ENCODE data around the gene ZNF778. TPM values are rescaled to one million over a fixed set of nuclear protein-coding genes. Genes with fewer than 3 reads are reported as not detected.

The ZNF778 gene
- total RNA-seq, 1 experiment from 2014 or later = 1.8 TPM

- Histone ChIP-seq H3K9me3 (no peaks in the 10 kb centered on the region), H3K4me3 (no peak overlapping the region), H3K27me3 (no peaks in the 10 kb centered on the region), H3K36me3 (peaks cover 18% of the 10 kb centered on the region)
- DNase-seq = no peak
Measured at GRCh38 chr16:89274561-89275283, 57.2 kb downstream of the ZNF778 start.

GRCh38 chr16:89275284-89275584, 57.7 kb downstream of the ZNF778 start:
- no peak for DNase-seq
- Histone ChIP-seq H3K27me3 (no peaks in the 10 kb centered on the region), H3K4me3 (no peak overlapping the region), H3K36me3 (peaks cover 15% of the 10 kb centered on the region), H3K9me3 (no peaks in the 10 kb centered on the region)

DNA sequence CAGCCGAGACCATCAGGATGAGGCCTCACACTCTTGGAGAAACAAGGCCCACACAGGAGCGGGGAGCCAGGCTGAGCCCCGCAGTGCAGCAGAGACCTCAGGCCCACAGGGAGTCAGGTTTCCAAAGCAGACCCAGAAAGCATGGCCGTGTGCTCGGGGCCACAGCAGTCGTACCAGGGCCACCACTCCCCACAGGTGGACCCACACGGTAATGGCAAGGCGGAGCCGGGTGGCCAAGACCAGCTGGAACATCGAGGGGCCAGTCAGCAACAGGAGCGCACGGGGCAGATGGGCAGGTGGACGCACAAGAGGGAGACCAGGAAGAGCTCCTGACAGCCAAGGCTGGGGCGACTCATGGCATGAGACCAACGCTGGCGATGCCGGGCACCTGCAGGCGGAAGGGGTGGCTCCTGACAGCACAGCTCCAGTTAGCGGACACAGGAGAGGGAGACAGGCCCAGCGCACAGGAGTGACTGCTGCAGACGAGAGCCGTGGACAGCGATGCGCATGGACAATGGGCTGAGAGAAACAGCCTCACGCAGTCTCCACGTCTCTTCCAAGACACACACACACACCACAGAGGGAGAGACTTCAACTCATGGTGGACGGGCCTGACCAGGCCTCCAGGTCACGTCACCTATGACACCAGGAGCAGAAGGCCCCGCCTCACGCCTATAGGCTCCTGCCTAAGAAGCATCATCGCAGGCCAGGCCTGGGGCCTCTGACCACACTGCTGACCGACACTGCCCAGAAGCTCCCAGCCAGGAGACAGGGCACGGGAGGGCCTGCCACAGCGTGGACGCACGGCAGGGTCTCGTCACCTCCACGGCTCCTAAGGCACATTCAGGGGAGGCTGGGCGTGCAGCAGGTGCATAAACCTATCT, 58.6 kb downstream of the ZNF778 start:
- H3K36me3 ChIP-seq = peaks cover 13% of the 10 kb centered on the region
- H3K27me3 ChIP-seq = no peaks in the 10 kb centered on the region
- DNase-seq = no peak
- H3K9me3 ChIP-seq = no peaks in the 10 kb centered on the region
- H3K4me3 ChIP-seq = no peak overlapping the region

GRCh38 chr16:89277049-89277448, 59.5 kb downstream of the ZNF778 start:
- H3K36me3 ChIP-seq = peaks cover 7% of the 10 kb centered on the region
- H3K27me3 ChIP-seq = no peaks in the 10 kb centered on the region
- no peak overlapping the region for H3K4me3 ChIP-seq
- no peaks in the 10 kb centered on the region for H3K9me3 ChIP-seq
- no peak for DNase-seq

- Histone ChIP-seq H3K36me3 (peaks cover 7% of the 10 kb centered on the region), H3K9me3 (no peaks in the 10 kb centered on the region), H3K27me3 (no peaks in the 10 kb centered on the region), H3K4me3 (no peak overlapping the region)
- no peak for DNase-seq
Measured at GRCh38 chr16:89277641-89278341, 60.3 kb downstream of the ZNF778 start.

DNA sequence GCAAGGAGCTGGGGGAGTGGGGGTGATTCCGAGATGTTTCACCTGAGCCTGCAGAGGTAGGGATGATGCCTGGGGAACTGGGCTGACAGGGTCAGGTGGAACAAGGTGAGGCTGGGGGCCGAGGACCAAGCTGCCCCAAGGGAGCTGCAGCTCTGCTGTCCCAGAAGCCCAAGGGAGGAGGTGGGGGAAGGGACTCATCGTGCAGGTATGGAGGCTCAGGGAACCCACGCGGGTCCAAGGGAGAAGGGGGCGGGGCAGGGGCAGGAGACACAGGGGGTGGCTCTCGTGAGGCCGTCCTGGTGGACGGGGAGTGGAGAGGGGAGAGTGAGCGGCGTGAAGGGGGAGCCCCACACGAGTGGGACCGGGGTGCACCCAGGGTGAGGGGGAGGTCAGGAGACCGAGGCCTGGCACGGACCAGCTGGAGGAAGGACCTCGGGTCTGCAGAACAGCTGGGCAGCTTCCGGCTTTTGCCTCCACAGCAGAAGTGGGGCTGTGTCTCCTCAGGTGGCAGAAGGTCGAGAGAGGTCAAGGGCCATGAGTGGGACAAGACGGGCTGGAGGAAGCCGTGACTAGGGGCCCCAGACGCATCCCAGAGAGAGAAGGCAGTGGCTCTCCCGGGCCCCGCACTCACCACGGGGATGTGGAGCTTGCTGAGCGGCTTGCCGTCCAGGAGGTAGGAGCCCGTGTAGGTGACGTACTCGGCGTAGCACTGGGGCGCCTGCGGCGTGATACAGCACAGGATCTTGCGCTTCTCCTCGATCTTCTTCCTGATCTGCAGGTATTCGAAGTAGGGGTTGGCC, 61.1 kb downstream of the ZNF778 start:
- Histone ChIP-seq H3K9me3 (no peaks in the 10 kb centered on the region), H3K27me3 (no peaks in the 10 kb centered on the region), H3K4me3 (no peak overlapping the region), H3K36me3 (peaks cover 5% of the 10 kb centered on the region)
- no peak for DNase-seq

- Histone ChIP-seq H3K27me3 (no peaks in the 10 kb centered on the region), H3K4me3 (no peak overlapping the region), H3K9me3 (no peaks in the 10 kb centered on the region), H3K36me3 (peaks cover 9% of the 10 kb centered on the region)
- DNase-seq = no peak
Measured at GRCh38 chr16:89279666-89280481, 62.4 kb downstream of the ZNF778 start.

DNA sequence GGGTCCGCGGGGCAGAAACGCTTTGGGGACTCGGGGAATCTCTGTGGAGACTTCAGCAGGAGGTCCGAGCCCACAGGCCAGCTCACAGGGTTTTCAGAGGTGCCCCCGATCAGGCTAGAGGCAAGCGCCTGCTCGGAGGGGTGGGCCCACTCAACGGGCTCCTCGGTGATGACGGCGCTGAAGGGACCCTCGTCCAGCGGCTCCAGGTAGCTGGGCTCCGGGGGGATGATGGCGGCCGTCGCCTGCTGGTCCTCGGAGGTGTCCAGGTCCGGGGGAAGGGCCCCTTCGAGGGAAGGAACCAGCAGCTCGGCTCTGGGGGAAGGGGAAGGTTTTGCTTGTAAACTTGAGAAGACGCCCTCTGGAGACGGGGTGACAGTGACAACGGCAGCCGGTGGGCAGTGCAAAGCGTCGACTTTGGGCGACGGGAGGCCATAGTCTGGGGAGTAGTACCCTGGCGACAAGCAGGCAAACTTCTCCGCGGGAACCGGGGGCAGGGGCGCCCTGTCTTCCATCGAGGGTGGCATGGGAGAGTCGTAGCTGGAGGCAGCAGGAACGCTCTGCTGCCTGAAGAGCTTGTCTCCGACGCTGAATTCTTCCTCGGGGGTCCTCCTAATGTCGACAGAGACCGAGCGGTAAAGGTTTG, 63.2 kb downstream of the ZNF778 start:
- Histone ChIP-seq H3K36me3 (peaks cover 11% of the 10 kb centered on the region), H3K27me3 (no peaks in the 10 kb centered on the region), H3K4me3 (no peak overlapping the region), H3K9me3 (no peaks in the 10 kb centered on the region)
- DNase-seq = no peak

GRCh38 chr16:89281189-89281577, 63.7 kb downstream of the ZNF778 start:
- DNase-seq = no peak
- Histone ChIP-seq H3K9me3 (no peaks in the 10 kb centered on the region), H3K27me3 (no peaks in the 10 kb centered on the region), H3K4me3 (no peak overlapping the region), H3K36me3 (peaks cover 15% of the 10 kb centered on the region)

DNA sequence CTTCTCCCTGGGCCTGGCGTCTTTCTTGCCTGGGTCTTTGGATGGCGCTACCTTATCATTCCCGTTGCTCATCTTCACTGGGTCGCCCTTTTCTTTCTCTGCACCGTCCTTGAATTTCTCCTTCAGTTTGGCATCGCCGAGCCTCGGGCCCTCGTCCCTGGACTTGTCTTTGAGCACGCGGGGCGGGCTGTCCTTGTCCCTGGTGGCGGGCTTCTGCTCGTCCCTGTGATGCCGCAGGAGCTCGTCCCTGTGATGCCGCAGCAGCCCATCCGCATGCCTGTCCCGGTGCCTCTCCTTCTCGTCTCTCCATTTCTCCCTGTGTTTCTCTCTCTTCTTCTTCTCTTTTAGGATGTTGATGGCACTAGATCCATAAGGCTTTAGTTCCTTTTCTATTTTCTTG, 64.3 kb downstream of the ZNF778 start:
- no peaks in the 10 kb centered on the region for H3K9me3 ChIP-seq
- H3K36me3 ChIP-seq = peaks cover 21% of the 10 kb centered on the region
- no peak overlapping the region for H3K4me3 ChIP-seq
- H3K27me3 ChIP-seq = no peaks in the 10 kb centered on the region
- no peak for DNase-seq

DNA sequence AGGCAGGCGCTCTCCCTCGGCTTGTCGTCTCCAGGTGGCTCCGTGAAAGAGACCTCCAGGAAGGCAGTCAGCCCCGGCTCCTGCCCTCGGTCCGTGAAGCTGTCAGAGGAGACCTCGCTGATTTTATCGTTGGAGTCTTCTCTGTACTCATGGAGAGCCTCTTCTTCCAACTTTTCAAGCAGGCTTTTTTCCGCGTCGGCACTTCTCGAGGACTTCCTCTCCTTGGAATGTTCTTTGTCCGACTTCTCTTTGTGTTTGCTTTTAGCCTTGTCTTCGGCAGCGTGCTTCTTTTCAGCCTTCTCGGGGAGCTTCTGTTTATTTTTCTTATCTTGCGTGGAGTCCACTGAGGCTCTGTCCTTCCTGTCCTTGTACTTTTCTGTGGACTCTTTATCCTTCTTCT, 65.0 kb downstream of the ZNF778 start:
- Histone ChIP-seq H3K9me3 (no peaks in the 10 kb centered on the region), H3K36me3 (peaks cover 24% of the 10 kb centered on the region), H3K4me3 (no peak overlapping the region), H3K27me3 (no peaks in the 10 kb centered on the region)
- no peak for DNase-seq

- Histone ChIP-seq H3K4me3 (no peak overlapping the region), H3K9me3 (no peaks in the 10 kb centered on the region), H3K36me3 (peaks cover 29% of the 10 kb centered on the region), H3K27me3 (no peaks in the 10 kb centered on the region)
- no peak for DNase-seq
Measured at GRCh38 chr16:89283449-89283848, 65.9 kb downstream of the ZNF778 start.

DNA sequence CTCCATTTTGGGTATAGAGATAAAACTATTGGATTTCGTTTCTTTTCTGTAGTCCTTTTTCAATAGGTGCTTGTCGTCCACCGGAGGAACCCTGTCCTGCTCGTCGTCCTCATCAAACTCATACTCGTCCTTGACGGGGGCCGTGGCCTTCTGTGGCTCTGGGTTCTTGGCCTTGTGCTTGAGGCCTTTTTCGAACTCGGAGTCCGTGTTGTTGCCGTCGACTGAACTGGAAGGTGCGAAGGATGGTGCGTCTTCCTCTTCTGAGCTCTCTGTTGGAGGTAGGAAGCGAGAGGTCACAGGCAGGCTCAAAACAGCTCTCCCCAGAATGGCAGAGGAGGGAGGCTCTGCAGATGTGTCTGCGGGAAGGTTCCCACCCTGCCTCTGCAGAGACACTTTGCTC, 67.9 kb downstream of the ZNF778 start:
- DNase-seq = no peak
- Histone ChIP-seq H3K36me3 (peaks cover 34% of the 10 kb centered on the region), H3K4me3 (no peak overlapping the region), H3K27me3 (no peaks in the 10 kb centered on the region), H3K9me3 (no peaks in the 10 kb centered on the region)

- Histone ChIP-seq H3K36me3 (peaks cover 34% of the 10 kb centered on the region), H3K4me3 (no peak overlapping the region), H3K27me3 (no peaks in the 10 kb centered on the region), H3K9me3 (no peaks in the 10 kb centered on the region)
- DNase-seq = no peak
Measured at GRCh38 chr16:89286096-89286495, 68.6 kb downstream of the ZNF778 start.
